ENCODE data around the gene RGMA. TPM values are rescaled to one million over a fixed set of nuclear protein-coding genes. Genes with fewer than 3 reads are reported as not detected.
A peak's percentile ranks its signal among the peaks of the same experiment; 100 is the strongest.
"Not testable (repeated sequence)": the region's sequence is repeated elsewhere in the genome, so short reads cannot be mapped to it uniquely, and the experiment has no call there.

RGMA gene
- total and polyA plus RNA-seq, 5 donors: 9.2 to 16.4 (median 12.1) TPM

GRCh38 chr15:93031557-93032384, 57.2 kb downstream of the RGMA start:
- peak in 2 of 3 donors; percentile 58 for DNase-seq
- not testable (repeated sequence) for H3K4me3 ChIP-seq (ENCODE audit: low read length); ATAC-seq; H3K27ac ChIP-seq (ENCODE audit: low read length); H3K9me3 ChIP-seq (ENCODE audit: control insufficient read depth, low read length); H3K27me3 ChIP-seq (ENCODE audit: control insufficient read depth, insufficient read depth)
- WGBS: 94% methylated on average over 44 of the region's 44 CpGs
- H3K4me1 ChIP-seq (ENCODE audit: control insufficient read depth, insufficient read depth, low read length): peaks cover 16% of the 10 kb centered on the region
- intact Hi-C loops (cut with DNase I): loop anchor here (5.0 to 10.0 kb wide), 3 partner anchors 943 to 1093 kb away; no protein-coding TSS in a partner anchor

- Histone ChIP-seq H3K4me3 (ENCODE audit: low read length) (no peak overlapping the region), H3K27ac (ENCODE audit: low read length) (no peak overlapping the region), H3K9me3 (ENCODE audit: control insufficient read depth, low read length) (no peaks in the 10 kb centered on the region), H3K4me1 (ENCODE audit: control insufficient read depth, insufficient read depth, low read length) (peaks cover 22% of the 10 kb centered on the region), H3K27me3 (ENCODE audit: control insufficient read depth, insufficient read depth) (no peaks in the 10 kb centered on the region)
- DNase-seq: peak in 2 of 3 donors; percentile 52 to 62
- WGBS: 77% methylated on average over 9 of the region's 9 CpGs
- ATAC-seq: no peak
- intact Hi-C loops (cut with DNase I): loop anchor here (5.0 to 10.0 kb wide), 3 partner anchors 944 to 1094 kb away; no protein-coding TSS in a partner anchor
Measured at GRCh38 chr15:93031103-93031464, 57.9 kb downstream of the RGMA start.

- intact Hi-C loops (cut with DNase I): loop anchor here (5.0 to 10.0 kb wide), 3 partner anchors 944 to 1094 kb away; no protein-coding TSS in a partner anchor
- Histone ChIP-seq H3K4me1 (ENCODE audit: control insufficient read depth, insufficient read depth, low read length) (peaks cover 22% of the 10 kb centered on the region), H3K9me3 (ENCODE audit: control insufficient read depth, low read length) (no peaks in the 10 kb centered on the region), H3K4me3 (ENCODE audit: low read length) (no peak overlapping the region), H3K27ac (ENCODE audit: low read length) (no peak overlapping the region), H3K27me3 (ENCODE audit: control insufficient read depth, insufficient read depth) (no peaks in the 10 kb centered on the region)
- whole genome bisulfite sequencing: 14% methylated on average over 20 of the region's 20 CpGs
- DNase-seq (peak; percentile 72 to 84 (median 82)), ATAC-seq (peak; percentile 58 to 65)
Measured at GRCh38 chr15:93030430-93031102, 58.4 kb downstream of the RGMA start.

- 64% methylated on average over 12 of the region's 12 CpGs for WGBS
- ATAC-seq (peak; percentile 15 to 44), DNase-seq (peak; percentile 44 to 72 (median 67))
- Histone ChIP-seq H3K4me1 (ENCODE audit: control insufficient read depth, insufficient read depth, low read length) (peaks cover 23% of the 10 kb centered on the region), H3K27me3 (ENCODE audit: control insufficient read depth, insufficient read depth) (no peaks in the 10 kb centered on the region), H3K27ac (ENCODE audit: low read length) (no peak overlapping the region), H3K9me3 (ENCODE audit: control insufficient read depth, low read length) (no peaks in the 10 kb centered on the region), H3K4me3 (ENCODE audit: low read length) (no peak overlapping the region)
- intact Hi-C loops (cut with DNase I): loop anchor here (5.0 to 10.0 kb wide), 4 partner anchors 225 to 1095 kb away; no protein-coding TSS in a partner anchor
Measured at GRCh38 chr15:93029836-93030429, 59.1 kb downstream of the RGMA start.

GRCh38 chr15:93029214-93029835, 59.7 kb downstream of the RGMA start:
- H3K4me3 ChIP-seq (ENCODE audit: low read length): no peak overlapping the region
- intact Hi-C loops (cut with DNase I): loop anchor here in 1 of 4 donors (10.0 kb wide), 1 partner anchor 225 kb away; no protein-coding TSS in a partner anchor
- peaks cover 26% of the 10 kb centered on the region for H3K4me1 ChIP-seq (ENCODE audit: control insufficient read depth, insufficient read depth, low read length)
- peak overlapping the region; percentile 93 for H3K27ac ChIP-seq (ENCODE audit: low read length)
- ATAC-seq (peak; percentile 3 to 12), DNase-seq (peak; percentile 59 to 79 (median 68))
- no peaks in the 10 kb centered on the region for H3K27me3 ChIP-seq (ENCODE audit: control insufficient read depth, insufficient read depth)
- no peaks in the 10 kb centered on the region for H3K9me3 ChIP-seq (ENCODE audit: control insufficient read depth, low read length)
- WGBS: 60% methylated on average over 17 of the region's 17 CpGs

- Histone ChIP-seq H3K9me3 (ENCODE audit: control insufficient read depth, low read length) (no peaks in the 10 kb centered on the region), H3K4me3 (ENCODE audit: low read length) (no peak overlapping the region), H3K27ac (ENCODE audit: low read length) (peak overlapping the region; percentile 93), H3K27me3 (ENCODE audit: control insufficient read depth, insufficient read depth) (no peaks in the 10 kb centered on the region), H3K4me1 (ENCODE audit: control insufficient read depth, insufficient read depth, low read length) (peaks cover 26% of the 10 kb centered on the region)
- peak; percentile 92 to 95 (median 95) for DNase-seq
- 22% methylated on average over 21 of the region's 21 CpGs for WGBS
- intact Hi-C loops (cut with DNase I): loop anchor here in 1 of 4 donors (10.0 kb wide), 1 partner anchor 224 kb away; no protein-coding TSS in a partner anchor
- peak; percentile 74 for ATAC-seq
Measured at GRCh38 chr15:93028632-93029213, 60.3 kb downstream of the RGMA start.

- Histone ChIP-seq H3K27ac (ENCODE audit: low read length) (peak overlapping the region; percentile 93), H3K4me1 (ENCODE audit: control insufficient read depth, insufficient read depth, low read length) (peaks cover 26% of the 10 kb centered on the region), H3K4me3 (ENCODE audit: low read length) (no peak overlapping the region), H3K27me3 (ENCODE audit: control insufficient read depth, insufficient read depth) (no peaks in the 10 kb centered on the region), H3K9me3 (ENCODE audit: control insufficient read depth, low read length) (no peaks in the 10 kb centered on the region)
- peak; percentile 3 to 4 for ATAC-seq
- peak in 2 of 3 donors; percentile 58 to 63 for DNase-seq
- intact Hi-C loops (cut with DNase I): loop anchor here in 1 of 4 donors (10.0 kb wide), 1 partner anchor 223 kb away; no protein-coding TSS in a partner anchor
- 41% methylated on average over 13 of the region's 13 CpGs for WGBS
Measured at GRCh38 chr15:93028111-93028631, 60.8 kb downstream of the RGMA start.

- Histone ChIP-seq H3K27me3 (ENCODE audit: control insufficient read depth, insufficient read depth) (no peaks in the 10 kb centered on the region), H3K27ac (ENCODE audit: low read length) (peak overlapping the region; percentile 25), H3K4me3 (ENCODE audit: low read length) (no peak overlapping the region), H3K9me3 (ENCODE audit: control insufficient read depth, low read length) (no peaks in the 10 kb centered on the region), H3K4me1 (ENCODE audit: control insufficient read depth, insufficient read depth, low read length) (peaks cover 26% of the 10 kb centered on the region)
- DNase-seq (peak in 2 of 3 donors; percentile 60 to 65), ATAC-seq (no peak)
- intact Hi-C loops (cut with DNase I): loop anchor here in 1 of 4 donors (10.0 kb wide), 1 partner anchor 223 kb away; no protein-coding TSS in a partner anchor
- WGBS: 67% methylated on average over 10 of the region's 10 CpGs
Measured at GRCh38 chr15:93027413-93027812, 61.6 kb downstream of the RGMA start.

- Histone ChIP-seq H3K27ac (ENCODE audit: low read length) (no peak overlapping the region), H3K27me3 (ENCODE audit: control insufficient read depth, insufficient read depth) (no peaks in the 10 kb centered on the region), H3K4me3 (ENCODE audit: low read length) (no peak overlapping the region), H3K4me1 (ENCODE audit: control insufficient read depth, insufficient read depth, low read length) (peaks cover 31% of the 10 kb centered on the region), H3K9me3 (ENCODE audit: control insufficient read depth, low read length) (no peaks in the 10 kb centered on the region)
- ATAC-seq (no peak), DNase-seq (peak in 1 of 3 donors; percentile 36)
- 87% methylated on average over 9 of the region's 9 CpGs for WGBS
- intact Hi-C loops (cut with DNase I): loop anchor here in 1 of 4 donors (10.0 kb wide), 1 partner anchor 222 kb away; no protein-coding TSS in a partner anchor
Measured at GRCh38 chr15:93026380-93026817, 62.6 kb downstream of the RGMA start.

Data from right cardiac atrium (tissue), 5 donors.